Measurements from ENCODE around the gene TPRKB.

TPRKB gene

DNA sequence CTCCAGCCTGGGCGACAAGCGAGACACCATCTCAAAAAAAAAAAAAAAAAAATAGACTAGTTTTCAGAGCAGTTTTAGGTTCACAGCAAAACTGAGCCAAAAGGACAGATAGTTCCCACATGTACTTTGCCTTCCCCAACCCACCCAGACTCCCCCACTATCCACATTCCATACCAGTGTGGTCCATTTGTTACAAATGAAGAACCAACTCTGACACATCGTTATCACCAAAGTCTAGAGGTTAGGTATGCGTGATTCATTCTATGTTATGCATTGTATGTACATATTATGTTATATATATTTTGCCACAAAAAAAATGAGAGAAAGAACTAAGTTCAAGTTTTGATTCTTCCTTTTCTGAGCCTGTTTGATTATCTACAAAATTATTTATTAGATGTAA, 39.2 kb upstream of the TPRKB start:
- DNase-seq (ENCODE audit: low spot score): no peak
- in situ Hi-C loops (cut with MboI; ENCODE audit: low sequenced_read_pairs, unreplicated experiment): no loop called here
- TF ChIP-seq CTCF (IDR thresholded peaks at IDR 0.05; ENCODE audit: borderline replicate concordance, control extremely low read depth, extremely low read depth, insufficient read depth, missing control alignments): no peak

DNA sequence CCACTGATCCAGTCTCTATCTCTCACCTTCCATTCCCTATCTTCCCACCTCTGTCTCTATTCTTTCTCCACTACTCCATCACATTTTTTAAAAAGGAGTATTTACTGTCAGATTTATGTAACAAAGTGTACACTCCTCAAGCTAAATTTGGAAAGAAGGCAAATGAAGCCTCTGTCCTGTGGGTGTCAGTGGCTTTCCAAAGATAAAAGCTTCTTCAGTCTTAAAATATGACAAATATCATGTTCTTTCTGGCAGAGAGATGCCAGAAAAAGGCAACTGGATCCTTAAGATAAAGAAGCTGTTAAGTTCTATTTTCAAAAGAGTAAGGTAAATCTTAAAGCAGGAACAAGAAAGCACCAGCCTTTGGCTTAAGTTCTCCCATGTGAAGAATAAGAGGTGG, 35.7 kb upstream of the TPRKB start:
- in situ Hi-C loops (cut with MboI; ENCODE audit: low sequenced_read_pairs, unreplicated experiment): no loop called here
- DNase-seq (ENCODE audit: low spot score): no peak
- no peak for TF ChIP-seq CTCF (IDR thresholded peaks at IDR 0.05; ENCODE audit: borderline replicate concordance, control extremely low read depth, extremely low read depth, insufficient read depth, missing control alignments)

GRCh38 chr2:73770725-73771124, 33.6 kb upstream of the TPRKB start:
- no peak for TF ChIP-seq CTCF (IDR thresholded peaks at IDR 0.05; ENCODE audit: borderline replicate concordance, control extremely low read depth, extremely low read depth, insufficient read depth, missing control alignments)
- DNase-seq (ENCODE audit: low spot score): no peak
- in situ Hi-C loops (cut with MboI; ENCODE audit: low sequenced_read_pairs, unreplicated experiment): no loop called here

- DNase-seq (ENCODE audit: low spot score): no peak
- no peak for TF ChIP-seq CTCF (IDR thresholded peaks at IDR 0.05; ENCODE audit: borderline replicate concordance, control extremely low read depth, extremely low read depth, insufficient read depth, missing control alignments)
- in situ Hi-C loops (cut with MboI; ENCODE audit: low sequenced_read_pairs, unreplicated experiment): no loop called here
Measured at GRCh38 chr2:73766994-73767393, 29.8 kb upstream of the TPRKB start.

DNA sequence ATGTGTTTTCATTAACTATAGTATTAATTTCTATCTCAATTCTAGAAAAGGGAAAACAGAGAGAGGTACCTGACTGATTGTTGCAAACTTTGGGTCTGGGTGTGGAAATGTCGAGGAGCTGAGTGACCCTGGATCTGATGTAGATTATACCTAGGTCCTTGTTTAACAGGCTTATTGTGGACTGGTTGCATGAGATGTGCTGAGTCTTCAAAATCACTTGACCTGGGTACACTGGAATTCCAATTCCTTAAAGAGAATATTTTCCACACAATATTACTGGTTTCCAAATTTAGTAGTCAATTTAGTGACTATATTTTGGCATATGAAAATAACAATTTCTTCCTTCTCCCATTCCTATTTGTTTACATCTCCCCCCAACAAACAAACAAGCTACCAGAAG, 29.2 kb upstream of the TPRKB start:
- DNase-seq (ENCODE audit: low spot score): no peak
- in situ Hi-C loops (cut with MboI; ENCODE audit: low sequenced_read_pairs, unreplicated experiment): no loop called here
- no peak for TF ChIP-seq CTCF (IDR thresholded peaks at IDR 0.05; ENCODE audit: borderline replicate concordance, control extremely low read depth, extremely low read depth, insufficient read depth, missing control alignments)

DNA sequence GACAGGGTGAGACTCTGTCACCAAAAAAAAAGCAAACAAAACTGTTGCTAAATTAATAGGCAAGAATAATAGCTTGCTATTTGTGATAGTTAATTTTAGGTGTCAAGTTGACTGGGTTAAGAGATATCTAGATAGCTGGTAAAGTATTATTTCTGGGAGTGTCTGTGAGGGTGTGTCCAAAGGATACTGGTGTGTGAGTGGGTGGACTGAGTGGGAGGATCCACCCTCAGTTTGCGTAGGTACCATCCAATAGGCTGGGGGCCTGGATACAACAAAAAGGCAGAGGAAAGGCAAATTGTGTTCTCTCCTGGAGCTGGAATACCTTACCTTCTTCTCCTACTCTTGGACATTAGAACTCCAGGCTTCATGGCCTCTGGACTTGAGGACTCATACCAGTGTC, 27.8 kb upstream of the TPRKB start:
- no peak for DNase-seq (ENCODE audit: low spot score)
- no peak for TF ChIP-seq CTCF (IDR thresholded peaks at IDR 0.05; ENCODE audit: borderline replicate concordance, control extremely low read depth, extremely low read depth, insufficient read depth, missing control alignments)
- in situ Hi-C loops (cut with MboI; ENCODE audit: low sequenced_read_pairs, unreplicated experiment): no loop called here

DNA sequence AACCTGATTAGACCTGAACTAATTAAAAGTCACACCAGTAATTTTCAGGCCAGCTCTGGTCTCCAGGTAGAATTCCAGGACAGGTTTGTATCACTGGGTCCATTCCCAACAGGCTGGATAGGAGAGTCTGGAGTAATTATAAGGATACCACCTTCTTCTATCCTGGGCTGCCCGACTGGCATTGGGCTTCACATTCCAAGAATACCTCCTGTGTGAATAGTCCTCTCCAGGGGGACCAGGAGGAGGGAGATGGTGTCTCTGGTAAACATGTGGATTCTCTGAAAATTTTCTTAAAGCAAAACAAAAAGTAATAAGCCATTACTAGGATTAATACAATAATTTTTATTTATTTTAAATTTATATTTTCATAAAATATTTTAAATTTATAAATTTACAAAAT, 25.4 kb upstream of the TPRKB start:
- no peak for TF ChIP-seq CTCF (IDR thresholded peaks at IDR 0.05; ENCODE audit: borderline replicate concordance, control extremely low read depth, extremely low read depth, insufficient read depth, missing control alignments)
- in situ Hi-C loops (cut with MboI; ENCODE audit: low sequenced_read_pairs, unreplicated experiment): no loop called here
- DNase-seq (ENCODE audit: low spot score): no peak

Data from GM13976 (cell line).